ENCODE data around the gene FBXW11. TPM values are rescaled to one million over a fixed set of nuclear protein-coding genes. Genes with fewer than 3 reads are reported as not detected.
A peak's percentile ranks its signal among the peaks of the same experiment; 100 is the strongest.

Gene FBXW11
- total RNA-seq, 1 experiment from 2014 or later = 52.2 TPM

- no peak for TF ChIP-seq E2F5 (CRISPR knock-in tag; IDR thresholded peaks at IDR 0.05)
- no peak for TF ChIP-seq GABPB1 (CRISPR knock-in tag; IDR thresholded peaks at IDR 0.05)
- no peak for TF ChIP-seq TEAD1 (CRISPR knock-in tag; IDR thresholded peaks at IDR 0.05)
- TF ChIP-seq ZNF425 (CRISPR knock-in tag; conservative IDR thresholded peaks at IDR 0.05) = no peak
These were observed 19.7 kb downstream of the FBXW11 start (continued) for GRCh38 chr5:171986772-171987171.

GRCh38 chr5:171984748-171985419 is 21.6 kb downstream of the FBXW11 start:
- CTCF ChIA-PET = interaction anchor here (1.0 to 2.1 kb wide), 3 partner anchors 22 to 73 kb away, joined by 3 to 7 read pairs (median 5); partner anchors contain the start of gene FBXW11
- no peak for ATAC-seq
- Mint-ChIP-seq H3K4me1 (peaks cover 76% of the 10 kb centered on the region), H3K27me3 (ENCODE audit: low read depth) (no peaks in the 10 kb centered on the region), H3K4me3 (no peak overlapping the region), H3K36me3 (peaks cover 3% of the 10 kb centered on the region), H3K9me3 (peaks cover 4% of the 10 kb centered on the region), H3K27ac (peak overlapping the region; percentile 69)
- TF ChIP-seq ZNF396 (CRISPR knock-in tag; IDR thresholded peaks at IDR 0.05; ENCODE audit: borderline replicate concordance) = no peak
- no peak for TF ChIP-seq ZNF532 (CRISPR knock-in tag; IDR thresholded peaks at IDR 0.05; ENCODE audit: borderline replicate concordance)
- no peak for TF ChIP-seq FOXP1 (CRISPR knock-in tag; IDR thresholded peaks at IDR 0.05; ENCODE audit: borderline replicate concordance)
- TF ChIP-seq MYBL2 (CRISPR knock-in tag; IDR thresholded peaks at IDR 0.05) = no peak
- TF ChIP-seq IRF1 (CRISPR knock-in tag; IDR thresholded peaks at IDR 0.05) = no peak
- POLR2A ChIA-PET = interaction anchor here (0.6 to 0.8 kb wide), 4 partner anchors 13 to 91 kb away, joined by 3 to 5 read pairs (median 4); partner anchors contain the start of gene FBXW11
- no peak for DNase-seq (ENCODE audit: low spot score)

- H3K9me3 Mint-ChIP-seq = peaks cover 10% of the 10 kb centered on the region
- no peak for ATAC-seq
- H3K4me1 Mint-ChIP-seq = peaks cover 79% of the 10 kb centered on the region
- peak overlapping the region; percentile 81 for H3K27ac Mint-ChIP-seq
- ChIA-PET CTCF (interaction anchor here (1.6 kb wide), 1 partner anchor 70 kb away, joined by 5 read pairs; no protein-coding TSS in a partner anchor), POLR2A (no interaction called here)
- peaks cover 15% of the 10 kb centered on the region for H3K36me3 Mint-ChIP-seq
- H3K4me3 Mint-ChIP-seq = no peak overlapping the region
- no peak for DNase-seq (ENCODE audit: low spot score)
- no peaks in the 10 kb centered on the region for H3K27me3 Mint-ChIP-seq (ENCODE audit: low read depth)
- TF ChIP-seq ZNF425 (CRISPR knock-in tag; conservative IDR thresholded peaks at IDR 0.05) (no peak), E2F4 (CRISPR knock-in tag; IDR thresholded peaks at IDR 0.05; ENCODE audit: borderline replicate concordance, low read depth) (no peak), NR2C2 (CRISPR knock-in tag; IDR thresholded peaks at IDR 0.05) (no peak), MYBL2 (CRISPR knock-in tag; IDR thresholded peaks at IDR 0.05) (no peak), ATF6 (CRISPR knock-in tag; IDR thresholded peaks at IDR 0.05) (no peak), CREM (CRISPR knock-in tag; IDR thresholded peaks at IDR 0.05) (no peak), CDX4 (CRISPR knock-in tag; IDR thresholded peaks at IDR 0.05; ENCODE audit: borderline replicate concordance) (no peak)
These were observed 24.6 kb downstream of the FBXW11 start for GRCh38 chr5:171981847-171982246.
